HL-60 (cell line): ENCODE results near the gene MEF2C.

Experiments
- CTCF ChIP-seq: IDR thresholded peaks from one replicate; pipeline ENCODE4 v1.5.1; 2011; ENCODE audit warnings: low read length, control low read depth, inconsistent platforms; ENCODE audit not compliant: insufficient read depth
- GABPA ChIP-seq: IDR thresholded peaks from 2 replicates; pipeline ENCODE4 v1.6.1; 2012; ENCODE audit warnings: low read depth
- POLR2AphosphoS5 ChIP-seq: IDR thresholded peaks from 2 replicates; pipeline ENCODE4 v1.6.1; 2012; ENCODE audit warnings: low read depth
- SPI1 ChIP-seq: IDR thresholded peaks from 2 replicates; pipeline ENCODE4 v1.6.1; 2012; ENCODE audit warnings: low read depth, mild to moderate bottlenecking, borderline replicate concordance
- TF ChIP-seq, protein P1 (sequence below): IDR thresholded peaks from 2 replicates; pipeline ENCODE4 v1.6.1; 2012; ENCODE audit warnings: low read depth; ENCODE audit not compliant: insufficient replicate concordance

- no peak for TF ChIP-seq CTCF
- TF ChIP-seq GABPA: no peak
- TF ChIP-seq POLR2AphosphoS5: no peak
- TF ChIP-seq, protein P1, sequence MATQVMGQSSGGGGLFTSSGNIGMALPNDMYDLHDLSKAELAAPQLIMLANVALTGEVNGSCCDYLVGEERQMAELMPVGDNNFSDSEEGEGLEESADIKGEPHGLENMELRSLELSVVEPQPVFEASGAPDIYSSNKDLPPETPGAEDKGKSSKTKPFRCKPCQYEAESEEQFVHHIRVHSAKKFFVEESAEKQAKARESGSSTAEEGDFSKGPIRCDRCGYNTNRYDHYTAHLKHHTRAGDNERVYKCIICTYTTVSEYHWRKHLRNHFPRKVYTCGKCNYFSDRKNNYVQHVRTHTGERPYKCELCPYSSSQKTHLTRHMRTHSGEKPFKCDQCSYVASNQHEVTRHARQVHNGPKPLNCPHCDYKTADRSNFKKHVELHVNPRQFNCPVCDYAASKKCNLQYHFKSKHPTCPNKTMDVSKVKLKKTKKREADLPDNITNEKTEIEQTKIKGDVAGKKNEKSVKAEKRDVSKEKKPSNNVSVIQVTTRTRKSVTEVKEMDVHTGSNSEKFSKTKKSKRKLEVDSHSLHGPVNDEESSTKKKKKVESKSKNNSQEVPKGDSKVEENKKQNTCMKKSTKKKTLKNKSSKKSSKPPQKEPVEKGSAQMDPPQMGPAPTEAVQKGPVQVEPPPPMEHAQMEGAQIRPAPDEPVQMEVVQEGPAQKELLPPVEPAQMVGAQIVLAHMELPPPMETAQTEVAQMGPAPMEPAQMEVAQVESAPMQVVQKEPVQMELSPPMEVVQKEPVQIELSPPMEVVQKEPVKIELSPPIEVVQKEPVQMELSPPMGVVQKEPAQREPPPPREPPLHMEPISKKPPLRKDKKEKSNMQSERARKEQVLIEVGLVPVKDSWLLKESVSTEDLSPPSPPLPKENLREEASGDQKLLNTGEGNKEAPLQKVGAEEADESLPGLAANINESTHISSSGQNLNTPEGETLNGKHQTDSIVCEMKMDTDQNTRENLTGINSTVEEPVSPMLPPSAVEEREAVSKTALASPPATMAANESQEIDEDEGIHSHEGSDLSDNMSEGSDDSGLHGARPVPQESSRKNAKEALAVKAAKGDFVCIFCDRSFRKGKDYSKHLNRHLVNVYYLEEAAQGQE: no peak
- no peak for TF ChIP-seq SPI1
Observed at GRCh38 chr5:88677943-88678769, 204.8 kb downstream of the MEF2C start.
